ENCODE measurements around the gene TRIM66. TPM values are rescaled to one million over a fixed set of nuclear protein-coding genes. Genes with fewer than 3 reads are reported as not detected.

Gene TRIM66
- total RNA-seq, 1 experiment from 2014 or later, result 0.83 TPM

GRCh38 chr11:8720868-8721608, 38.6 kb upstream of the TRIM66 start:
- no peak overlapping the region for H3K4me3 ChIP-seq (ENCODE audit: insufficient read depth, low read depth, low read length)
- no peak for DNase-seq
- no peaks in the 10 kb centered on the region; the same call in 1 of the 2 replicates for H3K36me3 ChIP-seq (replicated peaks; ENCODE audit: control insufficient read depth, insufficient read depth, low read length)
- no peaks in the 10 kb centered on the region for H3K27me3 ChIP-seq (ENCODE audit: control insufficient read depth, insufficient read depth, low read length)

DNA sequence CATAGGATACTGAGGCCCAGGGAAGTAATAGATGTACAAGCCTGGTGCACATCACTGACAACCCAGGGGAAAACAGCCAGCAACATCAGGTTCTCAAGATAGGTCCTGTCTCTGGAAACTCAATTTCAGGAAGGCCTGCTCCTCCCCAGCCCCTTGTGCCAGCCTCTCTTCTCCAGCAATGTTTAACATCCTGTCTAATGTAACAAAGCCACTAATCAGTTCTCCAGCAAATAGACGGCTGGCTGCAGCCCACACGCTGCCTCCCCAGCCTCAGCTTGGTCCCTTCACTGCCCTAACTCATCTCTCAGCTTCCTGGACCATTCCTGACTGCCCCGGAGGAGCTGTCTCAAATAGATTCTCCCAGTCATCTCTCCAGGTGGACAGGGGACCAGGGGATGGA, 37.9 kb upstream of the TRIM66 start:
- no peaks in the 10 kb centered on the region for H3K27me3 ChIP-seq (ENCODE audit: control insufficient read depth, insufficient read depth, low read length)
- H3K36me3 ChIP-seq (replicated peaks; ENCODE audit: control insufficient read depth, insufficient read depth, low read length), result no peaks in the 10 kb centered on the region
- no peak overlapping the region for H3K4me3 ChIP-seq (ENCODE audit: insufficient read depth, low read depth, low read length)
- no peak for DNase-seq

DNA sequence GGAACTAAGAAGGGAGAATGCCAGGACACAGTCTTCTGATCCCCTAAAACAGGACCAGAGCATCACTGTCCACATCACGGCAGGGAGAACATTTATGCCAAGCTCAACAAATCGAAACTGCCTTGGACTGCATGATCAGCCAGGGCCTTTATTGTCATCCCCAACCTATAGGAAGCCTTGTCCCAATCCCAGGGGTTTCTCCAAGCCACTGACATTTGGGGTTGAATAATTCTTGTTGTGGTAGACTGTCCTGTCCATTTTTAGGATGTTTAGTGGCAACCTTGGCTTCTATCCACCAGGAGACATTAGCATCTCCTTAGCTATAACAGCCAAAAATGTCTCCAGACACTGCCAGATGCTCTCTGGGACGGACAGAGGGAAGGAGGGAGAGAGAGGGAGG, 37.3 kb upstream of the TRIM66 start:
- no peak for DNase-seq
- Histone ChIP-seq H3K27me3 (ENCODE audit: control insufficient read depth, insufficient read depth, low read length) (no peaks in the 10 kb centered on the region), H3K4me3 (ENCODE audit: insufficient read depth, low read depth, low read length) (no peak overlapping the region), H3K36me3 (replicated peaks; ENCODE audit: control insufficient read depth, insufficient read depth, low read length) (no peaks in the 10 kb centered on the region)

GRCh38 chr11:8719211-8719649, 36.8 kb upstream of the TRIM66 start:
- Histone ChIP-seq H3K4me3 (ENCODE audit: insufficient read depth, low read depth, low read length) (no peak overlapping the region), H3K36me3 (replicated peaks; ENCODE audit: control insufficient read depth, insufficient read depth, low read length) (peaks cover 2% of the 10 kb centered on the region), H3K27me3 (ENCODE audit: control insufficient read depth, insufficient read depth, low read length) (no peaks in the 10 kb centered on the region)
- DNase-seq, result no peak

DNA sequence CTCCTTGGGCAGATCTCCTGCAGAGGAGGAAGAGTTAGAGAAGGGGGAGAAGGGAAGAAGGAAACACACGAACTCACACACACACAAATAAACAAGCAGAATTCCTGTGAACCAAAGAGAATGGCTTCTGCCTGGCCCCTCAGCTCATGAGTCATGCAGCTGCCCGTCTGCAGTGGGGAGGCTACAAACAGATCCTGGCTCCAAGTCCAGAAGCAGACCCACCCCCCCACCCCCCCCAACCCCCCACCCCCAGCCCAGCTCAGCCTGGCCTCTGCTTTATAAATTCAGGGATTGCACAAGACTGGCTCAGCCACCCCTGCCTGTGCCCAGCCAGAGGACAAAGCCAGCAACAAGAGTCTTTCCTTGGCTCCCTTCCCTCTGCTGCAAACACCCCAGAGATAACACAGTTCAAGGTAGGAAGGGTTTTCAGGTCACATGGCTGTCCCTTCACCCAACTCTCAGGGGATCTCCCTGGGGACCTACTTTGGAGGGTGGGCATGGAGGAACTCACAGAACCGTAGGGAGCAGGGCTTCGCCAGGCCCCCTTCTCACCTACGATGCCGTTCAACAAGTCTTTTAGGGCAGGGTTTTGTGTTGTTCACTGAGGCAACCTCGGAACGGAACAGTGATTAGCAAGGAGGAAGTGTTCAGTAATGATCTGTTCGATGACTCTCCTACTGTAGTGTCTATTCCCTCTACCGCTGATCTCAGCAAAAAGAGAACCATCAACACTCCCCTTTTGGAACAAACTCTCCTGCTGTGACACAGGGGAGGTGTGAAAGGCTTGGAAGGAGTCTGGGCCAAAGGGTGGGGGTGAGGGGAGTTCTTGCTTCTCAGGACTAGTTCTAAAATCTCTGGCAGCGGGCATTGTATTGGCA, 35.6 kb upstream of the TRIM66 start:
- H3K36me3 ChIP-seq (replicated peaks; ENCODE audit: control insufficient read depth, insufficient read depth, low read length), result peaks cover 3% of the 10 kb centered on the region
- no peak for DNase-seq
- no peaks in the 10 kb centered on the region for H3K27me3 ChIP-seq (ENCODE audit: control insufficient read depth, insufficient read depth, low read length)
- H3K4me3 ChIP-seq (ENCODE audit: insufficient read depth, low read depth, low read length), result no peak overlapping the region

GRCh38 chr11:8717544-8717875, 35.0 kb upstream of the TRIM66 start:
- Histone ChIP-seq H3K27me3 (ENCODE audit: control insufficient read depth, insufficient read depth, low read length) (no peaks in the 10 kb centered on the region), H3K4me3 (ENCODE audit: insufficient read depth, low read depth, low read length) (no peak overlapping the region), H3K36me3 (replicated peaks; ENCODE audit: control insufficient read depth, insufficient read depth, low read length) (peaks cover 3% of the 10 kb centered on the region)
- no peak for DNase-seq

DNA sequence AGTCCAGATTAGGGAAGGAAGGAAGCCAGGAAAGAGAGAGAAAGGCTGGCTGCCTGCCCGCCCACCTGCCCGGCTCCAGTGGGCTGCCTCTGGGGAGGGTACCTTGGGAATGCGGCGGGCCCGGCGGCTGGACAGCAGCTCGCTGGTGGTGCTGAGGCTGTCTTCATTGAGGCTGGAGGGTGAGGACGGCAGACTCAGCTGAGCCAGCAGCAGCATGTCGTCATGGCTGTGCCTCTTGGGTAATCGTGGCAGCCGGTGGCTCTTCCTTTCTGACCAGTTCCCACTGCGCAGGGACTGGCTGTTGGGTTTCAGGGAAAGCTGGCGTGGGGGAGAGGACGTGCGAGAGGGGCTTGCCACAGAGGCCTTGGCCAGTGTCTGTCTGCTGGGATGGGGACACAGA, 33.0 kb upstream of the TRIM66 start:
- no peak overlapping the region for H3K4me3 ChIP-seq (ENCODE audit: insufficient read depth, low read depth, low read length)
- no peak for DNase-seq
- peaks cover 3% of the 10 kb centered on the region for H3K36me3 ChIP-seq (replicated peaks; ENCODE audit: control insufficient read depth, insufficient read depth, low read length)
- H3K27me3 ChIP-seq (ENCODE audit: control insufficient read depth, insufficient read depth, low read length), result no peaks in the 10 kb centered on the region

DNA sequence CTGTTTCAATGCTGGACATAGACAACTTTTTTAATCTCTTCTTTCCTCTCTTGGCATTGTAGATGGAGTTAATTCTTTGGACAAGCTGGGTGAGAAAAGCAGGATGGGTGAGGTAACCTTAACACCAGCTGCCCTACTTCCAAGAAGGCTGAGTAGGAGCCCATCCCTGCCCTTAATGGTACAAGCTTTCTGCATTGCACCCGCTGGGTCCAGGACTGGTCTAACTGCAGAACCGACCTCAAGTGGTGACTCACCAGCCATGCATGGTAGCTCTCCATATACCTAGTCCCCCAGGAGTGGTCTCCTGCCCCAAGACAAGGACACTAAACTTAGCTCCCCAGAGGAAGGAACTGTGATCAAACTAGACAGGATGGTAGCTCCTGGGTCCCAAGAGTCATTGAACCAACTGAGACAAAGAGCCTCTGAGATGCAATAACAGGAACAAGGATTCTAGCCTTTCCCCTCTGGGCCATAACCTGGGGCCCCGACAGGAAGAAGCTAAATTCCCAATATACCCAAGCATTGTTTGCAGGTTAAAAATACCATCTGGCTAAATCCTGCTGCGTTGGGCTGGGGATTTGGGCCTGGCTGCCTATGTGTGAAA, 32.3 kb upstream of the TRIM66 start:
- Histone ChIP-seq H3K36me3 (replicated peaks; ENCODE audit: control insufficient read depth, insufficient read depth, low read length) (peaks cover 3% of the 10 kb centered on the region), H3K27me3 (ENCODE audit: control insufficient read depth, insufficient read depth, low read length) (no peaks in the 10 kb centered on the region), H3K4me3 (ENCODE audit: insufficient read depth, low read depth, low read length) (no peak overlapping the region)
- no peak for DNase-seq

DNA sequence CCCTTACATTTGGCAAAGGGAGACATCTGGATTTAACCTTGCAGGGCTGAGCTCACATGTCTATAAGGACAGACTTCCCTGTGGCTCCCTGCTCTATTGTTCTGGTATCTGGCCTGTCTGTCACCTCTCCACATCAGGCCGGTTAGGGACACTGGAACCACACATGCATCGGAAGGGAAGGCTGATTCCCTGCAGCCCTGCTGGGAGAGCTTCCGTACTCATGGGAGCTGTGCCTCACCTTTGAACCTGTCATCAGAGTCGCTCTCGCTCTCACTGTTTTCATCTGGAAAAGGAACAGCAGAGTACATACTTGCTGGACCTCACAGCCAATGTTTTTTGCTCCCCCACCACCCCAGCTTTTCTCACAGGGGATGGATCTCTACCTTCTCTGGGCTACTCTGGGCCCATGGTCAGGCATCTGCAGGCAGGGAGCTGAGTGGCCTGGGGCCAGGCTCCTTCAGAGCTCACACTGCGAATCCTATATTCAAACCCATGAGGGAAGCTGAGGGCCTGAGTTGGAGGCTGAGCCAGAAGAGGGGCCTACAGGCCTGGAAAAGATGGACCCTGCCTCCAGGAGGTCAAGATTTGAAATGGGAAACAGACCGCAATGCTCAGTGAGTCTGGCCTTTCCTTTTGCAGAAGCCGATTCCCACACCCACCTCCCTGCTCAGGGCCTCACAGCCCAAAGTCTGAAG, 31.4 kb upstream of the TRIM66 start:
- DNase-seq, result no peak
- Histone ChIP-seq H3K36me3 (replicated peaks; ENCODE audit: control insufficient read depth, insufficient read depth, low read length) (peaks cover 3% of the 10 kb centered on the region), H3K4me3 (ENCODE audit: insufficient read depth, low read depth, low read length) (no peak overlapping the region), H3K27me3 (ENCODE audit: control insufficient read depth, insufficient read depth, low read length) (no peaks in the 10 kb centered on the region)

- Histone ChIP-seq H3K27me3 (ENCODE audit: control insufficient read depth, insufficient read depth, low read length) (no peaks in the 10 kb centered on the region), H3K36me3 (replicated peaks; ENCODE audit: control insufficient read depth, insufficient read depth, low read length) (peaks cover 3% of the 10 kb centered on the region), H3K4me3 (ENCODE audit: insufficient read depth, low read depth, low read length) (no peak overlapping the region)
- no peak for DNase-seq
Measured at GRCh38 chr11:8712506-8712905, 30.0 kb upstream of the TRIM66 start.

- Histone ChIP-seq H3K4me3 (ENCODE audit: insufficient read depth, low read depth, low read length) (no peak overlapping the region), H3K27me3 (ENCODE audit: control insufficient read depth, insufficient read depth, low read length) (no peaks in the 10 kb centered on the region), H3K36me3 (replicated peaks; ENCODE audit: control insufficient read depth, insufficient read depth, low read length) (peaks cover 3% of the 10 kb centered on the region)
- DNase-seq, result no peak
Measured at GRCh38 chr11:8711895-8712442, 29.5 kb upstream of the TRIM66 start.

GRCh38 chr11:8709777-8710176, 27.3 kb upstream of the TRIM66 start:
- DNase-seq, result no peak
- peaks cover 3% of the 10 kb centered on the region for H3K36me3 ChIP-seq (replicated peaks; ENCODE audit: control insufficient read depth, insufficient read depth, low read length)
- no peaks in the 10 kb centered on the region for H3K27me3 ChIP-seq (ENCODE audit: control insufficient read depth, insufficient read depth, low read length)
- no peak overlapping the region for H3K4me3 ChIP-seq (ENCODE audit: insufficient read depth, low read depth, low read length)

GRCh38 chr11:8709002-8709672, 26.7 kb upstream of the TRIM66 start:
- Histone ChIP-seq H3K4me3 (ENCODE audit: insufficient read depth, low read depth, low read length) (no peak overlapping the region), H3K27me3 (ENCODE audit: control insufficient read depth, insufficient read depth, low read length) (no peaks in the 10 kb centered on the region), H3K36me3 (replicated peaks; ENCODE audit: control insufficient read depth, insufficient read depth, low read length) (peaks cover under 1% of the 10 kb centered on the region)
- DNase-seq, result peak; percentile 70

Measured in H7 (cell line).